ENCODE measurements around the gene CCAR1. TPM values are rescaled to one million over a fixed set of nuclear protein-coding genes. Genes with fewer than 3 reads are reported as not detected.

Gene CCAR1
- polyA plus RNA-seq, 1 donor from 2014 or later = 51.4 TPM

GRCh38 chr10:68829521-68829920, 108.5 kb downstream of the CCAR1 start:
- no peak for TF ChIP-seq MXI1 (conservative IDR thresholded peaks at IDR 0.05; ENCODE audit: poor library complexity, severe bottlenecking)
- TF ChIP-seq RAD21 (conservative IDR thresholded peaks at IDR 0.05) = no peak
- TF ChIP-seq POLR2AphosphoS5 (IDR thresholded peaks at IDR 0.05) = no peak
- TF ChIP-seq EP300 (conservative IDR thresholded peaks at IDR 0.05; ENCODE audit: poor library complexity, severe bottlenecking) = no peak
- no peak for TF ChIP-seq EZH2 (IDR thresholded peaks at IDR 0.05; ENCODE audit: borderline replicate concordance, insufficient read depth, low read length, poor library complexity, severe bottlenecking)
- no peak for TF ChIP-seq TAF1 (IDR thresholded peaks at IDR 0.05; ENCODE audit: low read depth)
- TF ChIP-seq REST (IDR thresholded peaks at IDR 0.05; ENCODE audit: borderline replicate concordance) = no peak
- TF ChIP-seq SMC3 (conservative IDR thresholded peaks at IDR 0.05; ENCODE audit: poor library complexity) = no peak
- no peak for TF ChIP-seq CTCF (IDR thresholded peaks at IDR 0.05; ENCODE audit: poor library complexity, severe bottlenecking)
- no peak overlapping the region for H2AFZ ChIP-seq (ENCODE audit: low read depth, low read length)
- no peaks in the 10 kb centered on the region for H3K27me3 ChIP-seq (ENCODE audit: insufficient read depth, low read depth, low read length)
- no peaks in the 10 kb centered on the region for H3K9me3 ChIP-seq (ENCODE audit: low read length)
- no peak overlapping the region for H3K27ac ChIP-seq (ENCODE audit: low read length)
- H3K9ac ChIP-seq (ENCODE audit: low read length) = no peak overlapping the region
- no peaks in the 10 kb centered on the region for H4K20me1 ChIP-seq (ENCODE audit: insufficient read depth)
- H3K9me2 ChIP-seq (ENCODE audit: insufficient read depth, low read length) = no peaks in the 10 kb centered on the region
- no peaks in the 10 kb centered on the region for H3F3A ChIP-seq (ENCODE audit: insufficient read depth, low read length, poor library complexity, severe bottlenecking)
- no peak overlapping the region for H3K4me3 ChIP-seq (ENCODE audit: low read length)
- no peaks in the 10 kb centered on the region for H3K79me2 ChIP-seq (replicated peaks; ENCODE audit: insufficient read depth, low read length)
- H3K4me2 ChIP-seq (ENCODE audit: low read length) = no peak overlapping the region
- no peaks in the 10 kb centered on the region for H3K36me3 ChIP-seq (ENCODE audit: insufficient read depth, low read length)

- no peak overlapping the region for H3K4me3 ChIP-seq (ENCODE audit: low read length)
- H3K27ac ChIP-seq (ENCODE audit: low read length) = no peak overlapping the region
- H2AFZ ChIP-seq (ENCODE audit: low read depth, low read length) = no peak overlapping the region
- H3K4me2 ChIP-seq (ENCODE audit: low read length) = no peak overlapping the region
- no peaks in the 10 kb centered on the region for H3K9me2 ChIP-seq (ENCODE audit: insufficient read depth, low read length)
- no peaks in the 10 kb centered on the region for H3K27me3 ChIP-seq (ENCODE audit: insufficient read depth, low read depth, low read length)
- no peak overlapping the region for H3K9ac ChIP-seq (ENCODE audit: low read length)
- H3K36me3 ChIP-seq (ENCODE audit: insufficient read depth, low read length) = no peaks in the 10 kb centered on the region
- no peaks in the 10 kb centered on the region for H4K20me1 ChIP-seq (ENCODE audit: insufficient read depth)
- H3K79me2 ChIP-seq (replicated peaks; ENCODE audit: insufficient read depth, low read length) = no peaks in the 10 kb centered on the region
- no peaks in the 10 kb centered on the region for H3K9me3 ChIP-seq (ENCODE audit: low read length)
- TF ChIP-seq RAD21 (conservative IDR thresholded peaks at IDR 0.05) (no peak), EP300 (conservative IDR thresholded peaks at IDR 0.05; ENCODE audit: poor library complexity, severe bottlenecking) (no peak), CTCF (IDR thresholded peaks at IDR 0.05; ENCODE audit: poor library complexity, severe bottlenecking) (no peak), POLR2AphosphoS5 (IDR thresholded peaks at IDR 0.05) (no peak), SMC3 (conservative IDR thresholded peaks at IDR 0.05; ENCODE audit: poor library complexity) (no peak), EZH2 (IDR thresholded peaks at IDR 0.05; ENCODE audit: borderline replicate concordance, insufficient read depth, low read length, poor library complexity, severe bottlenecking) (no peak), MXI1 (conservative IDR thresholded peaks at IDR 0.05; ENCODE audit: poor library complexity, severe bottlenecking) (no peak), REST (IDR thresholded peaks at IDR 0.05; ENCODE audit: borderline replicate concordance) (no peak), TAF1 (IDR thresholded peaks at IDR 0.05; ENCODE audit: low read depth) (no peak)
- H3F3A ChIP-seq (ENCODE audit: insufficient read depth, low read length, poor library complexity, severe bottlenecking) = no peaks in the 10 kb centered on the region
Observed at GRCh38 chr10:68829952-68830351, 108.9 kb downstream of the CCAR1 start.

Measured in neural cell (in vitro differentiated cells).